ENCODE results near the gene HSD17B14. TPM values are rescaled to one million over a fixed set of nuclear protein-coding genes. Genes with fewer than 3 reads are reported as not detected.

HSD17B14 gene
- total and polyA plus RNA-seq, 9 of the 15 experiments (the other 6 are each of a cell fraction or from before 2014, with no cell fraction given), result 0.16 TPM; not detected in 8

DNA sequence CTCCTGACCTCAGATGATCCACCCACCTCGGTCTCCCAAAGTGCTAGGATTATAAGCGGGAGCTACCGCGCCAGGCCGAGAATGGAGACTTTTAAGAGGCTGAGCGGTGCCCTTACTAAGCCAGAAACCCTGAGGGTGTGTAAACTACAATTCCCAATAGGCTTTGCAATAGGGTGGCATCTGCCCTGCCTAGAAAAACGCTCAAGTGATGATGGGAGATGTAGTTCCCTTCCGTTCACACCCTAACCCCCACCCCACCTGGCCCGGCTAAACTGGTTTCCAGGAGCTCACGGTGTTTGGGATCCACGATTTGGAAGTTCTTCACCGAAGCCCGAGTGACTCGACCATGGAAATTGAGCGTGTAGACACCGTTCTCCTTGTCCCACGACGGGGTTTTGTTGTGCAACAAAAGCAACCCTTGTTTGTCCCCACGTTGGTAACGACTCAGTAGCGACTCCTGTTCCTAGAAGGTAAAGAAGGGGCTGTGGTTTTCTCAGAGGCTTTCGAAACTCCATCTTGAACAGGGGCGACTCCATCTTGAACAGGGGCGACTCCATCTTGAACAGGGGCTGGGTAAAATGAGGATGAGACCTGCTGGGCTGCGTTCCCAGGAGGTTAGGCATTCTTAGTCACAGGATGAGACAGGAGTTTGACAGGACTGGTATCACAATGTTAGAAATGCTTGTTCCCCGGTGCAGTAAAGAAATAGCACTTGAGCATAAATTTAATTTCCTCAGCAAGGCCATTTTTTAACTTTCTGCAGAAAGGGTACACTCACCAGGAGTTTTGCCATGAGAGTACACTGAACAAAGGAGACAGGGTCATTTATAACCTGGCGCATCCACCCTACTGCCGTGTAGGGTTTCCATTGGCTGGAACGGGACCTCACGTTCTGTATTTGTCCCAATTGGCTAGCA lies 45.7 kb upstream of the HSD17B14 start (continued):
- TF ChIP-seq, protein P1, sequence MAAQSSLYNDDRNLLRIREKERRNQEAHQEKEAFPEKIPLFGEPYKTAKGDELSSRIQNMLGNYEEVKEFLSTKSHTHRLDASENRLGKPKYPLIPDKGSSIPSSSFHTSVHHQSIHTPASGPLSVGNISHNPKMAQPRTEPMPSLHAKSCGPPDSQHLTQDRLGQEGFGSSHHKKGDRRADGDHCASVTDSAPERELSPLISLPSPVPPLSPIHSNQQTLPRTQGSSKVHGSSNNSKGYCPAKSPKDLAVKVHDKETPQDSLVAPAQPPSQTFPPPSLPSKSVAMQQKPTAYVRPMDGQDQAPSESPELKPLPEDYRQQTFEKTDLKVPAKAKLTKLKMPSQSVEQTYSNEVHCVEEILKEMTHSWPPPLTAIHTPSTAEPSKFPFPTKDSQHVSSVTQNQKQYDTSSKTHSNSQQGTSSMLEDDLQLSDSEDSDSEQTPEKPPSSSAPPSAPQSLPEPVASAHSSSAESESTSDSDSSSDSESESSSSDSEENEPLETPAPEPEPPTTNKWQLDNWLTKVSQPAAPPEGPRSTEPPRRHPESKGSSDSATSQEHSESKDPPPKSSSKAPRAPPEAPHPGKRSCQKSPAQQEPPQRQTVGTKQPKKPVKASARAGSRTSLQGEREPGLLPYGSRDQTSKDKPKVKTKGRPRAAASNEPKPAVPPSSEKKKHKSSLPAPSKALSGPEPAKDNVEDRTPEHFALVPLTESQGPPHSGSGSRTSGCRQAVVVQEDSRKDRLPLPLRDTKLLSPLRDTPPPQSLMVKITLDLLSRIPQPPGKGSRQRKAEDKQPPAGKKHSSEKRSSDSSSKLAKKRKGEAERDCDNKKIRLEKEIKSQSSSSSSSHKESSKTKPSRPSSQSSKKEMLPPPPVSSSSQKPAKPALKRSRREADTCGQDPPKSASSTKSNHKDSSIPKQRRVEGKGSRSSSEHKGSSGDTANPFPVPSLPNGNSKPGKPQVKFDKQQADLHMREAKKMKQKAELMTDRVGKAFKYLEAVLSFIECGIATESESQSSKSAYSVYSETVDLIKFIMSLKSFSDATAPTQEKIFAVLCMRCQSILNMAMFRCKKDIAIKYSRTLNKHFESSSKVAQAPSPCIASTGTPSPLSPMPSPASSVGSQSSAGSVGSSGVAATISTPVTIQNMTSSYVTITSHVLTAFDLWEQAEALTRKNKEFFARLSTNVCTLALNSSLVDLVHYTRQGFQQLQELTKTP (IDR thresholded peaks at IDR 0.05; ENCODE audit: low read depth in 1 of 2, partially characterized antibody in 2 of 2), result peak in 1 of 2 experiments; percentile 99
- TF ChIP-seq RBM15 (IDR thresholded peaks at IDR 0.05; ENCODE audit: insufficient read depth, low read length), result no peak
- peak; percentile 79 for TF ChIP-seq ZNF707 (CRISPR knock-in tag; conservative IDR thresholded peaks at IDR 0.05)
- peak; percentile 68; the same call in 1 of the 2 replicates for TF ChIP-seq TCFL5 (CRISPR knock-in tag; conservative IDR thresholded peaks at IDR 0.05)
- TF ChIP-seq, protein P2, sequence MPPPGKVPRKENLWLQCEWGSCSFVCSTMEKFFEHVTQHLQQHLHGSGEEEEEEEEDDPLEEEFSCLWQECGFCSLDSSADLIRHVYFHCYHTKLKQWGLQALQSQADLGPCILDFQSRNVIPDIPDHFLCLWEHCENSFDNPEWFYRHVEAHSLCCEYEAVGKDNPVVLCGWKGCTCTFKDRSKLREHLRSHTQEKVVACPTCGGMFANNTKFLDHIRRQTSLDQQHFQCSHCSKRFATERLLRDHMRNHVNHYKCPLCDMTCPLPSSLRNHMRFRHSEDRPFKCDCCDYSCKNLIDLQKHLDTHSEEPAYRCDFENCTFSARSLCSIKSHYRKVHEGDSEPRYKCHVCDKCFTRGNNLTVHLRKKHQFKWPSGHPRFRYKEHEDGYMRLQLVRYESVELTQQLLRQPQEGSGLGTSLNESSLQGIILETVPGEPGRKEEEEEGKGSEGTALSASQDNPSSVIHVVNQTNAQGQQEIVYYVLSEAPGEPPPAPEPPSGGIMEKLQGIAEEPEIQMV (tag; conservative IDR thresholded peaks at IDR 0.05; ENCODE audit: low read depth), result peak; percentile 88
- TF ChIP-seq, protein P3, sequence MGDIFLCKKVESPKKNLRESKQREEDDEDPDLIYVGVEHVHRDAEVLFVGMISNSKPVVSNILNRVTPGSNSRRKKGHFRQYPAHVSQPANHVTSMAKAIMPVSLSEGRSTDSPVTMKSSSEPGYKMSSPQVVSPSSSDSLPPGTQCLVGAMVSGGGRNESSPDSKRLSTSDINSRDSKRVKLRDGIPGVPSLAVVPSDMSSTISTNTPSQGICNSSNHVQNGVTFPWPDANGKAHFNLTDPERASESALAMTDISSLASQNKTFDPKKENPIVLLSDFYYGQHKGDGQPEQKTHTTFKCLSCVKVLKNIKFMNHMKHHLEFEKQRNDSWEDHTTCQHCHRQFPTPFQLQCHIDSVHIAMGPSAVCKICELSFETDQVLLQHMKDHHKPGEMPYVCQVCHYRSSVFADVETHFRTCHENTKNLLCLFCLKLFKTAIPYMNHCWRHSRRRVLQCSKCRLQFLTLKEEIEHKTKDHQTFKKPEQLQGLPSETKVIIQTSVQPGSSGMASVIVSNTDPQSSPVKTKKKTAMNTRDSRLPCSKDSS (IDR thresholded peaks at IDR 0.05; ENCODE audit: low read depth, partially characterized antibody), result peak; percentile 82
- no peak for TF ChIP-seq DACH1 (IDR thresholded peaks at IDR 0.05; ENCODE audit: partially characterized antibody)
- TF ChIP-seq ZNF174 (CRISPR knock-in tag; IDR thresholded peaks at IDR 0.05), result no peak
- TF ChIP-seq ZNF324 (CRISPR knock-in tag; IDR thresholded peaks at IDR 0.05), result peak; percentile 70; the same call in 1 of the 2 replicates
- no peak for TF ChIP-seq NR2C2 (CRISPR knock-in tag; IDR thresholded peaks at IDR 0.05)
- peak; percentile 46; the same call in 1 of the 2 replicates for TF ChIP-seq NR2C2 (tag; IDR thresholded peaks at IDR 0.05)
- no peak for TF ChIP-seq CCAR2 (IDR thresholded peaks at IDR 0.05; ENCODE audit: low read depth, low read length)
- TF ChIP-seq, protein P4, sequence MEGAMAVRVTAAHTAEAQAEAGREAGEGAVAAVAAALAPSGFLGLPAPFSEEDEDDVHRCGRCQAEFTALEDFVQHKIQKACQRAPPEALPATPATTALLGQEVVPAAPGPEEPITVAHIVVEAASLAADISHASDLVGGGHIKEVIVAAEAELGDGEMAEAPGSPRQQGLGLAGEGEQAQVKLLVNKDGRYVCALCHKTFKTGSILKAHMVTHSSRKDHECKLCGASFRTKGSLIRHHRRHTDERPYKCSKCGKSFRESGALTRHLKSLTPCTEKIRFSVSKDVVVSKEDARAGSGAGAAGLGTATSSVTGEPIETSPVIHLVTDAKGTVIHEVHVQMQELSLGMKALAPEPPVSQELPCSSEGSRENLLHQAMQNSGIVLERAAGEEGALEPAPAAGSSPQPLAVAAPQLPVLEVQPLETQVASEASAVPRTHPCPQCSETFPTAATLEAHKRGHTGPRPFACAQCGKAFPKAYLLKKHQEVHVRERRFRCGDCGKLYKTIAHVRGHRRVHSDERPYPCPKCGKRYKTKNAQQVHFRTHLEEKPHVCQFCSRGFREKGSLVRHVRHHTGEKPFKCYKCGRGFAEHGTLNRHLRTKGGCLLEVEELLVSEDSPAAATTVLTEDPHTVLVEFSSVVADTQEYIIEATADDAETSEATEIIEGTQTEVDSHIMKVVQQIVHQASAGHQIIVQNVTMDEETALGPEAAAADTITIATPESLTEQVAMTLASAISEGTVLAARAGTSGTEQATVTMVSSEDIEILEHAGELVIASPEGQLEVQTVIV (CRISPR knock-in tag; IDR thresholded peaks at IDR 0.05; ENCODE audit: borderline replicate concordance), result peak; percentile 54; the same call in 1 of the 2 replicates
- TF ChIP-seq, protein P5, sequence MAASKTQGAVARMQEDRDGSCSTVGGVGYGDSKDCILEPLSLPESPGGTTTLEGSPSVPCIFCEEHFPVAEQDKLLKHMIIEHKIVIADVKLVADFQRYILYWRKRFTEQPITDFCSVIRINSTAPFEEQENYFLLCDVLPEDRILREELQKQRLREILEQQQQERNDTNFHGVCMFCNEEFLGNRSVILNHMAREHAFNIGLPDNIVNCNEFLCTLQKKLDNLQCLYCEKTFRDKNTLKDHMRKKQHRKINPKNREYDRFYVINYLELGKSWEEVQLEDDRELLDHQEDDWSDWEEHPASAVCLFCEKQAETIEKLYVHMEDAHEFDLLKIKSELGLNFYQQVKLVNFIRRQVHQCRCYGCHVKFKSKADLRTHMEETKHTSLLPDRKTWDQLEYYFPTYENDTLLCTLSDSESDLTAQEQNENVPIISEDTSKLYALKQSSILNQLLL (CRISPR knock-in tag; IDR thresholded peaks at IDR 0.05; ENCODE audit: borderline replicate concordance), result no peak

All from K562 (cell line).